Fibroblast of pulmonary artery (primary cell): ENCODE measurements around the gene DNASE1L2.
"Not testable (repeated sequence)": the region's sequence is repeated elsewhere in the genome, so short reads cannot be mapped to it uniquely, and the experiment has no call there.

ENCODE experiments used
- DNase-seq: peaks from one replicate; pipeline ENCODE4 v3.0.0-alpha.2; 2010; ENCODE audit warnings: low read depth
- H3K4me3 ChIP-seq: replicated peaks from 2 replicates; pipeline ENCODE4 v1.5.1; 2011; ENCODE audit warnings: low read depth, mild to moderate bottlenecking, control low read depth, low read length, moderate library complexity
- TF ChIP-seq, protein P1 (sequence below): IDR thresholded peaks from 2 replicates; pipeline ENCODE4 v1.5.1; 2011; ENCODE audit warnings: mild to moderate bottlenecking, control low read depth, low read length, inconsistent platforms; ENCODE audit errors: missing control alignments

Gene DNASE1L2

DNA sequence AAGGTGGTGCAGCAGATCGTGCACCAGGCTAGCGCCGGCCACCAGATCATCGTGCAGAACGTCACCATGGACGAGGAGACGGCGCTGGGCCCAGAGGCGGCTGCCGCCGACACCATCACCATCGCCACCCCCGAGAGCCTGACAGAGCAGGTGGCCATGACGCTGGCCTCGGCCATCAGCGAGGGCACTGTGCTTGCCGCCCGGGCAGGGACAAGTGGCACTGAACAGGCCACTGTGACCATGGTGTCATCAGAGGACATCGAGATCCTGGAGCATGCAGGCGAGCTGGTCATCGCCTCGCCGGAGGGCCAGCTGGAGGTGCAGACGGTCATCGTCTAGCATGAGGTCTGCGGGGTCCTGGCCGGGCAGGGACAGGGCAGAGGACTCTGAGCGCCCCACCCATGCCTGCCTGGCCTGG, 1.0 kb upstream of the DNASE1L2 start:
- H3K4me3 ChIP-seq = no peak overlapping the region
- DNase-seq = no peak
- TF ChIP-seq, protein P1, sequence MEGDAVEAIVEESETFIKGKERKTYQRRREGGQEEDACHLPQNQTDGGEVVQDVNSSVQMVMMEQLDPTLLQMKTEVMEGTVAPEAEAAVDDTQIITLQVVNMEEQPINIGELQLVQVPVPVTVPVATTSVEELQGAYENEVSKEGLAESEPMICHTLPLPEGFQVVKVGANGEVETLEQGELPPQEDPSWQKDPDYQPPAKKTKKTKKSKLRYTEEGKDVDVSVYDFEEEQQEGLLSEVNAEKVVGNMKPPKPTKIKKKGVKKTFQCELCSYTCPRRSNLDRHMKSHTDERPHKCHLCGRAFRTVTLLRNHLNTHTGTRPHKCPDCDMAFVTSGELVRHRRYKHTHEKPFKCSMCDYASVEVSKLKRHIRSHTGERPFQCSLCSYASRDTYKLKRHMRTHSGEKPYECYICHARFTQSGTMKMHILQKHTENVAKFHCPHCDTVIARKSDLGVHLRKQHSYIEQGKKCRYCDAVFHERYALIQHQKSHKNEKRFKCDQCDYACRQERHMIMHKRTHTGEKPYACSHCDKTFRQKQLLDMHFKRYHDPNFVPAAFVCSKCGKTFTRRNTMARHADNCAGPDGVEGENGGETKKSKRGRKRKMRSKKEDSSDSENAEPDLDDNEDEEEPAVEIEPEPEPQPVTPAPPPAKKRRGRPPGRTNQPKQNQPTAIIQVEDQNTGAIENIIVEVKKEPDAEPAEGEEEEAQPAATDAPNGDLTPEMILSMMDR = no peak

DNA sequence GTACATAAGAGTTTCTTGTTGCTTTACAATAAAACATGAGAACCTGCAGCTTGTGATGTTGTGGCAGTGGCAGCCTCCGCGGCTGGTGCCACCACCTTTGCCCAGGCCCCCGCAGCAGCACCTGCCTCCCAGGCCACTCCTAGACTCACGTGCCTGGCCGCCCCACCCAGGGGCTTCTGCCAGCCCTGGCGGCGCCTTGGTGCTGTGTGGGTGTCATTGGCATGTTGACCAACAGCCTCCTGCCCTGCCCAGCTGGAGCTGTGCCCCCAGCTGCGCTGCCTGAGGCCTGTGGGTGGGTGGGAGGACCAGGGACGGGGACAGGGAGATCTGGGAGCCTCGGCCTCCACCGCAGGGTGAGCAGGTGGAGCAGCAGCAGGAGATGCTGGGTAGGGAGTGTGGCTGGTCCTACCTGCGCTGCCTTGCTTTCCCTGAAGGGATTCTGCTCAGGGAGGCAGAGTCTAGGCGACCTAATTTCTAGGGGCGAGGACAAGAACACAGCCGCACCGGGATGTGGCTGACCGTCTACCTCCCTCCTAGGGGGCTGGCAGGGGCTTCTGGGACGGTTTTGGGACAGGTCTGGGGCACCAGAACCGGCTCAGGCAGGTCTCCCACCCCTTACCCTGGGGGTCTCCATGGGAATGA, 428 bp upstream of the DNASE1L2 start:
- DNase-seq = no peak
- no peak overlapping the region for H3K4me3 ChIP-seq
- TF ChIP-seq, protein P1 = no peak

DNA sequence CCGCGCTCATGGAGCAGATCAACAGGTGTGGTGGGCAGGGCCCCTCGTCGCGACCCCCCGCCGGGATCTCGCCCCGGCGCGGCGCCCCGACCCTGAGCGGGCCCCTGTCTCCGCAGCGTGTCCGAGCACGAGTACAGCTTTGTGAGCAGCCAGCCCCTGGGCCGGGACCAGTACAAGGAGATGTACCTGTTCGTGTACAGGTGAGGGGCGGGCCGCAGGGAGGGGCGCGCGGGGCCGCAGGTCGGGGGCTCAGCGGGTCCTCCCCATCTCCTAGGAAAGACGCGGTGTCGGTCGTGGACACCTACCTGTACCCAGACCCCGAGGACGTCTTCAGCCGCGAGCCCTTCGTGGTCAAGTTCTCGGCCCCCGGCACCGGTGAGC, 848 bp downstream of the DNASE1L2 start:
- DNase-seq = no peak
- no peak overlapping the region for H3K4me3 ChIP-seq
- TF ChIP-seq, protein P1 = no peak

DNA sequence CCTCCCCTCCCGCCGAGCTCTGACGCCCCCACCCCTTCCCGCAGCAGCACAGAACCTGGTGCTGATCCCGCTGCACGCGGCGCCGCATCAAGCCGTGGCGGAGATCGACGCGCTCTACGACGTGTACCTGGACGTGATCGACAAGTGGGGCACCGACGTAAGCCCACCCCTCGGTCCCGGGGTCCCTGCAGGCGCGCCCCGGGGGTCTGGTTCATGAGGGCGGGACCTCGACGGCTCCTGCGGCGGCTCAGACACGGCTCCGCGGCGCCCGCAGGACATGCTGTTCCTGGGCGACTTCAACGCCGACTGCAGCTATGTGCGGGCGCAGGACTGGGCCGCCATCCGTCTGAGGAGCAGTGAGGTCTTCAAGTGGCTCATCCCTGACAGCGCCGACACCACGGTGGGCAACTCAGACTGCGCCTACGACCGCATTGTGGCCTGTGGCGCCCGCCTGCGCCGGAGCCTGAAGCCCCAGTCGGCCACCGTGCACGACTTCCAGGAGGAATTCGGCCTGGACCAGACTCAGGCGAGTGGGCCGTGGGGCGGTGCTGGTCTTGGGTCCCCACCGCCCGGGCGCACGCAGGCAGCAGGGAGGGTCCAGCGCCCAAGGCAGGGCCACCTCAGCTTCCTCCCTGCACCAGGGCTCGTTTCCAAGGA, 1.4 kb downstream of the DNASE1L2 start:
- TF ChIP-seq, protein P1 = no peak
- H3K4me3 ChIP-seq = no peak overlapping the region
- no peak for DNase-seq

DNA sequence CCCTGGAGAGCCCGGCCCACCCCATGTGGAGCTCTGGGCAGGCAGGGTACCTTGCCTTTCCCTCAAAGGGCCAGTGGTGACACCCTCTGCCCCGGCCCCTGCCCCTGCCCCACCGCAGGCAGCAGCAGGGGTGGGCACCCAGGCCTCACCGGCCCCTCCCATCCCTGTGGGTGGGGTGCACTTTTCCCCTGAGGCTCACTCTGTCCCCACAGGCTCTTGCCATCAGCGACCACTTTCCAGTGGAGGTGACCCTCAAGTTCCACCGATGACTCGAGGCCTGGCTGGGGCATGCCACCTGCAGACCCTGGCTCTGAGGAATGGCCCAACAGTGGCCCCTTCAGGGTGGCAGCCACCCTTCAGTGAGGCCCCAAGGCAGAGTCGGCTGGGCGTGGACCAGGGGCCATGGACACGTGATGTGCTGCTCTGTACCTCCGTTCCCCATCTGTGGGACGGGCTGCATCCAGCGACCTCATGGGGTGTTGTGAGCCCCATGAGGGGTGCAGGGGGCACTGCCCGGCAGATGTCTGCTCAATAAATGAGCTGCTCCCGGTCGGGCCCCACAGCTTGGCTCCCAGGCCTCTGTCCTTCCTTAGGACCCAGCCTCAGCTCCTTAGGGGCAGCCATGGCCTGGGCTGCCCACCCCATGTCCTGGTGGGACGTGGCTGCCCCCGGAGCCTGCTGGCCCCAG, 2.0 kb downstream of the DNASE1L2 start:
- H3K4me3 ChIP-seq = no peak overlapping the region
- TF ChIP-seq, protein P1 = no peak
- no peak for DNase-seq

DNA sequence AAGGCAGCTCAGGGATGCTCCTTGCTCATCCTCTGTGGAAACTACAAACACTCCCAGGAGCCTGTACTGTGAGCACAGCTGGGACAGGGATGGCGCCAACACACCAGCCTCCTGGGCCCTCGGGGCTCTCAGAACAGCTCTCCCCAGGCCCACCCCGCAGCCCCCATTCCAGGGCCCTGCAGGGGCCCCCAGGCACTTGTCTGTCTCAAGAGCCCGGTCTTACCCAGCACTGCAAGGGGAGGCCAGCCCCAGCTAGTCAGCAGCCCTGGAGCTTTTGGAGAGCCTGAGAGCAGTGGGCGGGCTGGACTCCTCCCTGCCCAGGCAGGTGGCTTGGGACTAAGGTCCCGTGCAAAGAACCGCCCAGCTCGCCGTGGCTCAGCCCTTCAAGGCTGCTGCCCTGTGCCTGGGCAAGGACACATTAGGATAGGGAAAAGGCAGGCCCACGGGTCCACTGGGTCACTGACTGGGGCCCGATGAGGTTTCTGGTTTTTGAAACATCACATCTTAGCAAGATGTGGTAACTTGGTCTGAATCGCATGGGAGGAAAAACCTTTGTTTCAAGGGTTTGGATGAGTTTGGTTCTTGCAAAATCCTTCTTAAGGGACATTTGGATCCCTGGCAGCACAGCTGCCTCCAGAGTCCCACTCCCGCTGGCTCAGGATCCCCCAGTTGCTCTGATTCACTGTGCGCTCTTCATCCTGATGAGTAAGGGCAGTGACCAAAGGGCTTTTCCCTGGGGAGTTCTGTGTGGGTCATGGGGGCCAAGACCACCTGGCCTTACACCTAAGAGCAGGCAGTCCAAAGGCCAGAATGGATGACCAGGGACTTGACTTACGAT, 2.8 kb downstream of the DNASE1L2 start:
- H3K4me3 ChIP-seq = no peak overlapping the region
- TF ChIP-seq, protein P1 = no peak

DNA sequence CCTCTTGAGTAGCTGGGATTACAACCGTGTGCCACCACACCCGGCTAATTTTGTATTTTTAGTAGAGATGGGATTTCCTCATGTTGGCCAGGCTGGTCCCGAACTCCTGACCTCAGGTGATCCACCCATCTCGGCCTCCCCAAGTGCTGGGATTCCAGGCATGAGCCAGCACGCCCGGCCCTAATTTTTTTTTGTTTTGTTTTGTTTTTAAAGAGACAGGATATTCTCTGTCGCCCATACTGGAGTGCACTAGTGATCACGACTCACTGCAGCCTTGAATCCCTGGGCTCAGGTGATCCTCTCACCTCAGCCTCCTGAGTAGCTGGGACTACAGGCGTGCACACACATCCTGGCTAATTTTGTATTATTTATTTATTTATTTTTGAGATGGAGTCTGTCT, 4.1 kb downstream of the DNASE1L2 start:
- DNase-seq, H3K4me3 ChIP-seq: not testable (repeated sequence)

More for the DNA sequence above, 2.8 kb downstream of the DNASE1L2 start:
- DNase-seq = no peak
